Neutrophil (primary cell): ENCODE results near the gene KMT2C.

ENCODE experiments used
- H3K27ac ChIP-seq: fragments of 200-600 bp; sonication (generic); 2 replicates; pipeline ENCODE4 v1.5.1; 2016; ENCODE audit warnings: mild to moderate bottlenecking, moderate library complexity
- H3K27me3 ChIP-seq: fragments of 200-600 bp; sonication (generic); 2 replicates; pipeline ENCODE4 v1.6.0; 2016; ENCODE audit warnings: mild to moderate bottlenecking
- H3K36me3 ChIP-seq: fragments of 200-600 bp; sonication (generic); 2 replicates; pipeline ENCODE4 v1.5.1; 2017
- H3K4me1 ChIP-seq, 2 experiments: fragments of 200-600 bp in 1 of 2; sonication (generic) in 1 of 2; 1 replicate in 1 of 2; 2 replicates in 1 of 2; pipeline versions ENCODE4 v1.5.1 to v1.6.1; 2013 to 2016; ENCODE audit warnings: low read depth in 1 of 2, low read length in 1 of 2, mild to moderate bottlenecking in 1 of 2, moderate library complexity in 1 of 2; ENCODE audit not compliant: control insufficient read depth in 1 of 2, insufficient read depth in 1 of 2
- H3K4me3 ChIP-seq, 2 experiments: fragments of 200-600 bp in 1 of 2; sonication (generic) in 1 of 2; 1 replicate in 1 of 2; 2 replicates in 1 of 2; pipeline ENCODE4 v1.5.1; 2013 to 2016; ENCODE audit warnings: low read depth in 1 of 2, low read length in 1 of 2, mild to moderate bottlenecking in 1 of 2, moderate library complexity in 1 of 2
- H3K9me3 ChIP-seq: fragments of 200-600 bp; sonication (generic); 2 replicates; pipeline ENCODE4 v1.5.1; 2016
- TF ChIP-seq, protein P1 (sequence below): fragments of 200-600 bp; sonication (generic); IDR thresholded peaks from 2 replicates; pipeline ENCODE4 v1.5.1; 2016; ENCODE audit warnings: antibody characterized with exemption

The KMT2C gene

GRCh38 chr7:152142976-152143595 is 292.7 kb downstream of the KMT2C start:
- Histone ChIP-seq H3K36me3 (peaks cover 100% of the 10 kb centered on the region), H3K9me3 (no peaks in the 10 kb centered on the region), H3K4me1 (no peaks in the 10 kb centered on the region), H3K27me3 (no peaks in the 10 kb centered on the region), H3K4me3 (no peak overlapping the region), H3K27ac (no peak overlapping the region)
- TF ChIP-seq, protein P1, sequence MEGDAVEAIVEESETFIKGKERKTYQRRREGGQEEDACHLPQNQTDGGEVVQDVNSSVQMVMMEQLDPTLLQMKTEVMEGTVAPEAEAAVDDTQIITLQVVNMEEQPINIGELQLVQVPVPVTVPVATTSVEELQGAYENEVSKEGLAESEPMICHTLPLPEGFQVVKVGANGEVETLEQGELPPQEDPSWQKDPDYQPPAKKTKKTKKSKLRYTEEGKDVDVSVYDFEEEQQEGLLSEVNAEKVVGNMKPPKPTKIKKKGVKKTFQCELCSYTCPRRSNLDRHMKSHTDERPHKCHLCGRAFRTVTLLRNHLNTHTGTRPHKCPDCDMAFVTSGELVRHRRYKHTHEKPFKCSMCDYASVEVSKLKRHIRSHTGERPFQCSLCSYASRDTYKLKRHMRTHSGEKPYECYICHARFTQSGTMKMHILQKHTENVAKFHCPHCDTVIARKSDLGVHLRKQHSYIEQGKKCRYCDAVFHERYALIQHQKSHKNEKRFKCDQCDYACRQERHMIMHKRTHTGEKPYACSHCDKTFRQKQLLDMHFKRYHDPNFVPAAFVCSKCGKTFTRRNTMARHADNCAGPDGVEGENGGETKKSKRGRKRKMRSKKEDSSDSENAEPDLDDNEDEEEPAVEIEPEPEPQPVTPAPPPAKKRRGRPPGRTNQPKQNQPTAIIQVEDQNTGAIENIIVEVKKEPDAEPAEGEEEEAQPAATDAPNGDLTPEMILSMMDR = no peak

GRCh38 chr7:152140560-152140959 is 295.2 kb downstream of the KMT2C start:
- Histone ChIP-seq H3K36me3 (peaks cover 99% of the 10 kb centered on the region), H3K27me3 (no peaks in the 10 kb centered on the region), H3K9me3 (no peaks in the 10 kb centered on the region), H3K4me3 (no peak overlapping the region), H3K27ac (no peak overlapping the region), H3K4me1 (no peaks in the 10 kb centered on the region)
- TF ChIP-seq, protein P1 = no peak

DNA sequence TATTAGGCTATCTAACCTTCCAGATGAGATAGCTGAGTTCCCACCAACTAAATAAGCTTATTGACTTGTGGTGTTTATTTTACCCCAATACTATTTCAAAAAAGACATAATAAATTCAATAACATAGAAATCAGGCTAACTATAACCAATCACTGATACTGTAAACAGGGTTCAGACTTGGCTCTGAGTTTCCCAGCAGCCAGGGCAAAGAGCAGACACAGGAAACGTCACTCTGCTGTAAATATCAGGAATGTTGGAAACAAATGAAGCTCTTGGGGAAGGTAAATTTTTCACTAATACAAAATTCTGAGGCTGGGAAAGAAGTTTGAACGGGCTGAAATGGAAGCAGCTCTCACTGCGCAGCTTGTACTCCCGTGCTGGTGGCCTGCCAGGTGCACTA is 295.7 kb downstream of the KMT2C start:
- H3K36me3 ChIP-seq = peaks cover 96% of the 10 kb centered on the region
- no peak overlapping the region for H3K27ac ChIP-seq
- TF ChIP-seq, protein P1 = no peak

GRCh38 chr7:152137476-152138025 is 298.3 kb downstream of the KMT2C start:
- no peak overlapping the region for H3K4me3 ChIP-seq
- H3K27ac ChIP-seq = no peak overlapping the region
- peaks cover 88% of the 10 kb centered on the region for H3K36me3 ChIP-seq
- no peaks in the 10 kb centered on the region for H3K9me3 ChIP-seq
- TF ChIP-seq, protein P1 = no peak
- H3K27me3 ChIP-seq = no peaks in the 10 kb centered on the region
- no peaks in the 10 kb centered on the region for H3K4me1 ChIP-seq

More for the DNA sequence above, 295.7 kb downstream of the KMT2C start:
- Histone ChIP-seq H3K4me1 (no peaks in the 10 kb centered on the region), H3K4me3 (no peak overlapping the region), H3K9me3 (no peaks in the 10 kb centered on the region), H3K27me3 (no peaks in the 10 kb centered on the region)

- no peaks in the 10 kb centered on the region for H3K27me3 ChIP-seq
- no peak overlapping the region for H3K4me3 ChIP-seq
- H3K9me3 ChIP-seq = no peaks in the 10 kb centered on the region
- H3K27ac ChIP-seq = peak overlapping the region; percentile 3
- peaks cover 88% of the 10 kb centered on the region for H3K36me3 ChIP-seq
- TF ChIP-seq, protein P1 = no peak
- H3K4me1 ChIP-seq = no peaks in the 10 kb centered on the region
Measured at GRCh38 chr7:152136686-152137085, 299.1 kb downstream of the KMT2C start.
